ENCODE measurements around the gene DLGAP5. TPM values are rescaled to one million over a fixed set of nuclear protein-coding genes. Genes with fewer than 3 reads are reported as not detected.

The DLGAP5 gene
- total and polyA plus RNA-seq, 2 of the 13 experiments (the other 11 are each of a cell fraction or from before 2014, with no cell fraction given), result 7.7 to 55.8 TPM

GRCh38 chr14:55129428-55130195, 61.8 kb downstream of the DLGAP5 start (continued):
- TF ChIP-seq ZBTB46 (CRISPR knock-in tag; IDR thresholded peaks at IDR 0.05; ENCODE audit: borderline replicate concordance) (0 out of 2 replicates have a peak, but pooled peaks have one; percentile 39), TRIM22 (IDR thresholded peaks at IDR 0.05) (no peak), ZNF543 (CRISPR knock-in tag; IDR thresholded peaks at IDR 0.05) (0 out of 2 replicates have a peak, but pooled peaks have one; percentile 21), REL (CRISPR knock-in tag; conservative IDR thresholded peaks at IDR 0.05) (no peak), ZSCAN31 (CRISPR knock-in tag; IDR thresholded peaks at IDR 0.05; ENCODE audit: low read depth) (0 out of 2 replicates have a peak, but pooled peaks have one; percentile 65), PBX2 (CRISPR knock-in tag; IDR thresholded peaks at IDR 0.05) (no peak), ZNF10 (CRISPR knock-in tag; IDR thresholded peaks at IDR 0.05; ENCODE audit: borderline replicate concordance, low read depth) (no peak), THAP11 (CRISPR knock-in tag; IDR thresholded peaks at IDR 0.05) (0 out of 2 replicates have a peak, but pooled peaks have one; percentile 14), POLR2AphosphoS5 (IDR thresholded peaks at IDR 0.05; ENCODE audit: low read depth, low read length) (no peak), RERE (CRISPR knock-in tag; IDR thresholded peaks at IDR 0.05; ENCODE audit: low read depth) (no peak), ZNF672 (CRISPR knock-in tag; IDR thresholded peaks at IDR 0.05) (no peak), DNMT3B (CRISPR knock-in tag; conservative IDR thresholded peaks at IDR 0.05) (no peak), NR2C2 (CRISPR knock-in tag; IDR thresholded peaks at IDR 0.05; ENCODE audit: borderline replicate concordance) (peak; percentile 16; the same call in 1 of the 2 replicates), ZNF383 (CRISPR knock-in tag; IDR thresholded peaks at IDR 0.05; ENCODE audit: borderline replicate concordance) (no peak), ATF2 (CRISPR knock-in tag; IDR thresholded peaks at IDR 0.05) (no peak), MAZ (IDR thresholded peaks at IDR 0.05; ENCODE audit: borderline replicate concordance, low read depth, low read length) (no peak), MAZ (CRISPR knock-in tag; IDR thresholded peaks at IDR 0.05; ENCODE audit: low read depth) (peak; percentile 46; the same call in 1 of the 2 replicates), MEF2D (CRISPR knock-in tag; IDR thresholded peaks at IDR 0.05) (no peak)
